Activated B cell treated with CpG ODN at 0.5 μM for 24 hours (primary cell): ENCODE results near the gene DDX41. TPM values are rescaled to one million over a fixed set of nuclear protein-coding genes. Genes with fewer than 3 reads are reported as not detected.

Experiments
- ATAC-seq: fragments of 200-7000 bp; cut with Tn5 transposase; one replicate; pipeline ENCODE4 v1.10.0; 2021; ENCODE audit warnings: low read depth, mild to moderate bottlenecking, moderate library complexity
- CTCF ChIA-PET: fragments of 350-600 bp; sonication (Branson Sonifier 250); formaldehyde crosslinking; loops from one replicate; lab custom pipeline; 2021; ENCODE audit warnings: antibody characterized with exemption; lab: Charles Lee
- POLR2A ChIA-PET: fragments of 350-600 bp; sonication (Branson Sonifier 250); formaldehyde crosslinking; loops from one replicate; lab custom pipeline; 2021; ENCODE audit warnings: antibody characterized with exemption; lab: Charles Lee
- DNase-seq: peaks from one replicate; pipeline ENCODE4 v3.0.0; 2022
- H3K27ac Mint-ChIP-seq: one replicate; pipeline ENCODE4 v1.8.0; 2020; ENCODE audit warnings: mixed read lengths
- H3K27me3 Mint-ChIP-seq: one replicate; pipeline ENCODE4 v1.8.0; 2021; ENCODE audit warnings: mixed read lengths
- H3K36me3 Mint-ChIP-seq: one replicate; pipeline ENCODE4 v1.8.0; 2021; ENCODE audit warnings: low read depth, mixed read lengths
- H3K4me1 Mint-ChIP-seq: one replicate; pipeline ENCODE4 v1.8.0; 2021; ENCODE audit warnings: mixed read lengths
- H3K4me3 Mint-ChIP-seq: one replicate; pipeline ENCODE4 v1.8.0; 2020; ENCODE audit warnings: mild to moderate bottlenecking, mixed read lengths
- H3K9me3 Mint-ChIP-seq: one replicate; pipeline ENCODE4 v1.8.0; 2020; ENCODE audit warnings: mixed read lengths
- intact Hi-C: fragments of 100-400 bp; cut with micrococcal nuclease; formaldehyde crosslinking; loops from one replicate; pipeline ENCODE4 v1.15.1; 2024
- total RNA-seq: library from RNA; stranded (reverse); gene quantifications from 2 replicates; pipeline ENCODE4 v1.2.3, GENCODE V29; 2022
- TF ChIP-seq, protein P1 (sequence below): fragments of 200-600 bp; IDR thresholded peaks from one replicate; pipeline ENCODE4 v1.8.0; 2022; ENCODE audit warnings: antibody characterized with exemption, mild to moderate bottlenecking

Gene DDX41
- total RNA-seq, 1 donor from 2014 or later = 144 TPM

DNA sequence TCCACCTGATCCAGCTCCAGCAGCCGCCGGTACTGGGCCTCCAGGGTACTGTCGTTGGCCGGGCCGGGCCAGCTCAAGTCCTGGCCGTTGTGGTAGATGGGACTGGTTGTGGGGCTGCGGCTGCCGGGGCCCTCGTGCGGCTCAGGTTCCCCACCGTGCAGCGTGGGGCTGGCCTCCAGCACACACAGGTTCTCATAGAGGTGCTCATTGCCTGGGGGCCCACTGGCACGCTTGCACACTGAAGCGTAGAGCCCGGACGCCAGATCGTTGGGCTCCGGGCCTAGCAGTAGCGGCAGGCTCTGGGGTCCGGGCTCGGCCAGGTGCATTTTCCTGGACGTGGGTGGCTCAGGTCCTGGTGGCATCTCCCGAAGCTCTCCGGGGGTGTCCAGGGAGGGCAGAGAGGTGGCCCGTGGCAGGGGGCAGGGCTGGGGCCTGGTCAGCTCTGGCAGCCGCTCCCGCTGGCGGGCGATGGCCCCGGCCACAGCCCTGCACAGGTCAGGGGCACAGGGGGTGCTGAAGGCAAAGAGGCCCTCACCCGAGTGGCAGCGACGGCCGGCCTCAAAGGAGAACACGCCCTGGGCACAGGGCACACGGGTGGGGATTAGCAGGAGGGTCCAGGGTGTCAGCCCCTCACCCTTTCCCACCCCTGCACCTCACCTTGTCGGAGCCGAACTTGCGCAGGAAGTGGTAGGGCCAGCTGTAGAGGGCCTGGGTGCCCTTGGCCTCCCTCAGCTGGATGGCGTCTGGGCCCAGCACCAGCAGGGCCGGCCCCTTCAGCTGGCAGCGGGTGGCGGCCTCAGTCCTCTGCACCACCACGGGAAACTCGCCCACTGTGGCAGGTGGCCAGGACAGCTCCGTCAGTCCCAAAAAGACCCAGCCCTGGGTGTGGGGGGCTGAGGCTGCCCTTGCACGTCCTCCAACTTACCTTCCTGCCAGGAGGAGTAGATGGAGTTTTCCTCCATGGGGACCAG lies 12.4 kb downstream of the DDX41 start:
- no peaks in the 10 kb centered on the region for H3K9me3 Mint-ChIP-seq
- no peak overlapping the region for H3K4me3 Mint-ChIP-seq
- TF ChIP-seq, protein P1, sequence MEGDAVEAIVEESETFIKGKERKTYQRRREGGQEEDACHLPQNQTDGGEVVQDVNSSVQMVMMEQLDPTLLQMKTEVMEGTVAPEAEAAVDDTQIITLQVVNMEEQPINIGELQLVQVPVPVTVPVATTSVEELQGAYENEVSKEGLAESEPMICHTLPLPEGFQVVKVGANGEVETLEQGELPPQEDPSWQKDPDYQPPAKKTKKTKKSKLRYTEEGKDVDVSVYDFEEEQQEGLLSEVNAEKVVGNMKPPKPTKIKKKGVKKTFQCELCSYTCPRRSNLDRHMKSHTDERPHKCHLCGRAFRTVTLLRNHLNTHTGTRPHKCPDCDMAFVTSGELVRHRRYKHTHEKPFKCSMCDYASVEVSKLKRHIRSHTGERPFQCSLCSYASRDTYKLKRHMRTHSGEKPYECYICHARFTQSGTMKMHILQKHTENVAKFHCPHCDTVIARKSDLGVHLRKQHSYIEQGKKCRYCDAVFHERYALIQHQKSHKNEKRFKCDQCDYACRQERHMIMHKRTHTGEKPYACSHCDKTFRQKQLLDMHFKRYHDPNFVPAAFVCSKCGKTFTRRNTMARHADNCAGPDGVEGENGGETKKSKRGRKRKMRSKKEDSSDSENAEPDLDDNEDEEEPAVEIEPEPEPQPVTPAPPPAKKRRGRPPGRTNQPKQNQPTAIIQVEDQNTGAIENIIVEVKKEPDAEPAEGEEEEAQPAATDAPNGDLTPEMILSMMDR = no peak
- no peak for ATAC-seq
- ChIA-PET CTCF (interaction anchor here (1.4 kb wide), 2 partner anchors 49 to 100 kb away, joined by 3 to 4 read pairs; no protein-coding TSS in a partner anchor), POLR2A (interaction anchor here (0.6 kb wide), 1 partner anchor 27 kb away, joined by 4 read pairs; no protein-coding TSS in a partner anchor)
- peaks cover 72% of the 10 kb centered on the region for H3K4me1 Mint-ChIP-seq
- intact Hi-C loops = loop anchor here (10.0 kb wide), 1 partner anchor 390 kb away; no protein-coding TSS in a partner anchor
- peaks cover 39% of the 10 kb centered on the region for H3K36me3 Mint-ChIP-seq
- no peak for DNase-seq
- no peak overlapping the region for H3K27ac Mint-ChIP-seq
- no peaks in the 10 kb centered on the region for H3K27me3 Mint-ChIP-seq

DNA sequence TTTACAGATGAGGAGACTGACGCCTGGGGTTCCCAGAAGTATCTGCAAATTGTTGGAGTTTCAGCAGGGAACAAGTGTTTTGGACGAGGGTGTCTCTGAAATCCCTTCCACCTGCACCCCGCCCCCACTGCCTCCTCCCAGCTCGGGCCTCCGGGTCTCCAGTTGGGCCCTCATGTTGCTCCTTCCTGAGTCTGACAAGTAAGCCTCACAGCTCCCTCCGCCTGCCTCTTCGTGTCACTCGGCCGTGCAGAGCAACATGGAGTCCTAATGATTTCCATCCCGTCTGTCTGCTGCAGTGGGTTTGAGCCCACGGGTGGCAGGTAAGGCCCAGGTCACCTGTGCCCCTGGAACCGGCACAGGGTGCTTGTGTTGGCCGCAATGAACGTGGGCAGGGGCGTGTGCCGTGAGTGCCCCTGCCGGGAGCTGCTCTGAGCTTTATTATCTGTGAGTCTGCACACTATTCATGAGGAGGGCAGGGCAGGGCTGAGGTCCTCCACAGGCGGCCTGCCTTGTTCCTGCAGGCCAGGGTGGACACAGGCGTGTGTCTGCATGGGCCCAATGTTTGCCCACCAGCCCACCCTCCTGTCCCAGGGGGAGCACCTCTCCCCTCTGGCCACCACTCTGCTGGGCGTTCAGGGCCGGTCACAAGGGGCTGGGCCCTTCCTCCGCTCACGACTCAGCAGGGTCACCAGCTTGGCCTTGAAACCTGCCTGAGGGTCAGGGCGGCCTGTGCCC lies 13.2 kb downstream of the DDX41 start:
- Mint-ChIP-seq H3K27ac (no peak overlapping the region), H3K9me3 (no peaks in the 10 kb centered on the region), H3K4me3 (no peak overlapping the region), H3K27me3 (no peaks in the 10 kb centered on the region), H3K36me3 (peaks cover 37% of the 10 kb centered on the region), H3K4me1 (peaks cover 67% of the 10 kb centered on the region)
- CTCF ChIA-PET = interaction anchor here (1.4 to 4.1 kb wide), 2 partner anchors 99 to 114 kb away, joined by 3 to 36 read pairs; no protein-coding TSS in a partner anchor
- ATAC-seq (no peak), DNase-seq (no peak)
- TF ChIP-seq, protein P1 = no peak
- intact Hi-C loops = loop anchor here (10.0 kb wide), 1 partner anchor 389 kb away; no protein-coding TSS in a partner anchor
- POLR2A ChIA-PET = interaction anchor here (0.6 to 0.8 kb wide), 2 partner anchors 28 to 48 kb away, joined by 3 to 4 read pairs; no protein-coding TSS in a partner anchor

DNA sequence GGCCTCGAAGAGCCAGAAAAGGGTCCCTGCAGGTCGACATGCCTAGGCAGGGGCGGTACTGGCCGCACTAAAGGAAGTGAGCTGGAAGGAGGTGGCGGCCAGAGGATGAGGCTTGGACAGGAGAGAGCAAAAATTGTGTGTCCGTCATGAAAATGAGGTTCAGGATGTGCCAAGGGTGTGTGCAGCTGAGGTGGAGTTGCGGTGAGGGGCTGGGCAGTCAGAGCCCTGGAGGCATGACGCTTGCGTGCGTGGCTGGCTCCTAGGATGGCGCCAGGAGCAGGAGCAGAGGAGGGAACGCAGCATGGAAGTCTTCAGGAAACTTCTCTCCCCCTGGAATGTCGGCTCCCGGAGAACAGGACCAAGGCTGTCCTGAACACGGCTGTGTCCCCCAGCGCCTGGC lies 13.9 kb downstream of the DDX41 start:
- no peak overlapping the region for H3K4me3 Mint-ChIP-seq
- intact Hi-C loops = loop anchor here (10.0 kb wide), 1 partner anchor 388 kb away; no protein-coding TSS in a partner anchor

DNA sequence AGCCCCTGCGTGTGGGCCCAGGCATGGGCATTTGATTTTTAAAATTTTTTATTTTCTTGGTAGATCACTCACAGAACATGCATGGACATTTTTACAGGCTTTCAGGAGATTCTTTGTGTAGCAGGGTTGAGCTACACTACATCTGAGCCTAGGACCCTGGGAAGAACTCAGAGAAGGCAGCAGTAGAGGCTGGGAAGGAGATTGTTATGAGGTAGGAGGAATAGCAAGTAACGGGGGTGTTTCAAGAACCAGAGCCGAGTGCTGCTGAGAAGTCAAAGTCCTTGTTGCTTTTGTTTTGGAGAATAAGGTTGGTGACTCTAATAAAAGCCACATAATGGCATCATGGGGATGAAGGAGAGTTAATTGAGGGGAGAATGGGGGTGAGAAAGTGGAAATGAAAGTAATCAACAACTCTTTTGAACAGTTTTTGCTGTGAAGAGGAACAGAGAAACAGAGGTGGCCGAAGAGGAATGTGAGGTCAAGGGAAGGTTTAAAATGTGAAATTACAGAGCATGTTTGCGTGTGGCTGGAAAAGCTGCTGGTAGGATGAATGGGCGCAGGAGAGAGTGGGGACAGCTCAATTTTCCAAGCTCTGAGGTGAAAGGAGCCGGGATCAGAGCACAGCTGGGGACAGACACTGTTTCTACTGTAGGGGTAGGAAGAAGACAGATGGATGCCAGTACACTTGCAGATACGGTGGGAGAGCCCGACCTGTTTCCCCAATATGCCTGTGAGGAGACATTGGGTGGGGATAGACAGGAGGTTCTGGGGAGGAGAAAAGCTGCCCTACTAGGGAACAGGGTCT lies 14.7 kb downstream of the DDX41 start:
- CTCF ChIA-PET = interaction anchor here (0.9 to 4.1 kb wide), 14 partner anchors 8 to 184 kb away, joined by 3 to 36 read pairs (median 6); partner anchors contain the start of genes DDX41 and DOK3
- TF ChIP-seq, protein P1 = no peak
- Mint-ChIP-seq H3K4me1 (peaks cover 62% of the 10 kb centered on the region), H3K36me3 (peaks cover 28% of the 10 kb centered on the region), H3K4me3 (peak overlapping the region; percentile 54), H3K9me3 (no peaks in the 10 kb centered on the region), H3K27ac (peak overlapping the region; percentile 73), H3K27me3 (peaks cover 2% of the 10 kb centered on the region)
- DNase-seq = no peak
- ATAC-seq = no peak
- intact Hi-C loops = loop anchor here (1.0 to 10.0 kb wide), 4 partner anchors 46 to 387 kb away; no protein-coding TSS in a partner anchor
- POLR2A ChIA-PET = interaction anchor here (1.0 to 1.6 kb wide), 3 partner anchors 30 to 55 kb away, joined by 3 to 4 read pairs (median 3); no protein-coding TSS in a partner anchor

More for the DNA sequence above, 13.9 kb downstream of the DDX41 start:
- peaks cover under 1% of the 10 kb centered on the region for H3K27me3 Mint-ChIP-seq
- H3K4me1 Mint-ChIP-seq = peaks cover 68% of the 10 kb centered on the region
- H3K9me3 Mint-ChIP-seq = no peaks in the 10 kb centered on the region
- TF ChIP-seq, protein P1 = no peak
- DNase-seq (no peak), ATAC-seq (no peak)
- CTCF ChIA-PET = interaction anchor here (1.4 to 4.1 kb wide), 6 partner anchors 13 to 113 kb away, joined by 3 to 36 read pairs (median 16); partner anchors contain the start of gene DDX41
- H3K36me3 Mint-ChIP-seq = peaks cover 36% of the 10 kb centered on the region
- H3K27ac Mint-ChIP-seq = peak overlapping the region; percentile 73
- POLR2A ChIA-PET = interaction anchor here (0.8 kb wide), 1 partner anchor 48 kb away, joined by 3 read pairs; no protein-coding TSS in a partner anchor
